HG02610 (cell line): ENCODE measurements around the gene EMB.
"Not testable (repeated sequence)": the region's sequence is repeated elsewhere in the genome, so short reads cannot be mapped to it uniquely, and the experiment has no call there.

ENCODE experiments used
- ATAC-seq: cut with Tn5 transposase; IDR thresholded peaks from one replicate; pipeline ENCODE4 v1.9.1; 2021; ENCODE audit warnings: mild to moderate bottlenecking, moderate library complexity; ENCODE audit not compliant: unreplicated experiment

The EMB gene

GRCh38 chr5:50423100-50423799 lies 17.8 kb downstream of the EMB start:
- not testable (repeated sequence) for ATAC-seq

- not testable (repeated sequence) for ATAC-seq
These were observed 19.7 kb downstream of the EMB start for GRCh38 chr5:50421184-50421950.

- ATAC-seq: no peak
These were observed 20.6 kb downstream of the EMB start for GRCh38 chr5:50420343-50420935.

GRCh38 chr5:50419656-50420055 lies 21.4 kb downstream of the EMB start:
- ATAC-seq: not testable (repeated sequence)

GRCh38 chr5:50416637-50417036 lies 24.5 kb downstream of the EMB start:
- not testable (repeated sequence) for ATAC-seq

DNA sequence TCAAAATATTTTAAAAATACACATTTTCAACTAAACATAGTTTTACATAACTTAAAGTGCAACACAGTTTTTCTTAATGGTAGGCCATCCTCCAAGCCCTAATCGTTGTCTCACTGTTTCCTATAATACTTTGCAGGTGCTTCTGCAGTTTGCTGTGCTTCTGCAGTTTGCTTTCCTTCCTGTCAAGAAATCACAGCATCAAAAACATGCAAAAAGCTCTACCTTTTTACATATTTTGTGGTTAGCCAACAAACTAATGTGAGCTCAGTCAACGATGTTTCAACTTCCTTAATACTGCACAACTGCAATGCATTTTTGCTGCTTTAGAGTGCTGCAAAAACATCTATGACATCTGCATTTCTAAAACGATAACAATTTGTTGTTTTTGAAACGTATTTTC lies 25.2 kb downstream of the EMB start:
- peak; percentile 94 for ATAC-seq

GRCh38 chr5:50410932-50411331 lies 30.2 kb downstream of the EMB start:
- not testable (repeated sequence) for ATAC-seq

GRCh38 chr5:50406877-50407276 lies 34.2 kb downstream of the EMB start:
- no peak for ATAC-seq

GRCh38 chr5:50401336-50401735 lies 39.8 kb downstream of the EMB start:
- ATAC-seq: no peak

DNA sequence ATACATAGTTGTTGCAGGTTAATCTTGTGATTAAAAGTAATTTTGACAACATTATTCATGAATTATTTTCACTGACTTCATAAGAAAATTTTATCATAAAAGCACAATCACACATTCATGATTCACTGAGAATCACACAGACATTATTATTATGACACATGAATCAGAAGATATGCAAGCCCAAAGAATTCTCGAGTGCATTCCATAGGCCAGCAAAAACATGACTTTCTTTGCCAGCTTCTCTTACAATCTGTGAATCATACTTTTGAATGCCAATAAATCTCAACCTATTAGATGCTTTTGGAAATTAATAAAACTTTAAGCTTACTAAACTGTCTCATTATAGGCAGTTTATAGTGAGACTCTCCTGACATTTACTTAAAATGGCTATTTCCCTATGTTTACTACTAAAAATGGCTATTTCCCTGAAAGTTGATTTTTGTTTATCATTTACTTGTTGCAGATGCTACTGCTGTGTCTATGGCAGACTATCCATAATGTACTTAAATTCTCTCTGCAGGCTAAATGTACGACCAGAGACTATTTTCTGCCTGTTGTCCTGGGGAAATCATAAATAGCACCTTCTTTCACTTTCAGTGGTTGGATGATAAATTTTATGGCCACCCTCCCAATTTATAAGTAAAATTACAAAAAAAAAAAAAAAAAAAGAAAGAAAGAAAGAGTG lies 47.0 kb downstream of the EMB start:
- ATAC-seq: not testable (repeated sequence)

GRCh38 chr5:50392289-50392688 lies 48.8 kb downstream of the EMB start:
- not testable (repeated sequence) for ATAC-seq

- not testable (repeated sequence) for ATAC-seq
These were observed 56.7 kb downstream of the EMB start for GRCh38 chr5:50384381-50384780.

GRCh38 chr5:50376696-50377095 lies 64.4 kb downstream of the EMB start:
- not testable (repeated sequence) for ATAC-seq

DNA sequence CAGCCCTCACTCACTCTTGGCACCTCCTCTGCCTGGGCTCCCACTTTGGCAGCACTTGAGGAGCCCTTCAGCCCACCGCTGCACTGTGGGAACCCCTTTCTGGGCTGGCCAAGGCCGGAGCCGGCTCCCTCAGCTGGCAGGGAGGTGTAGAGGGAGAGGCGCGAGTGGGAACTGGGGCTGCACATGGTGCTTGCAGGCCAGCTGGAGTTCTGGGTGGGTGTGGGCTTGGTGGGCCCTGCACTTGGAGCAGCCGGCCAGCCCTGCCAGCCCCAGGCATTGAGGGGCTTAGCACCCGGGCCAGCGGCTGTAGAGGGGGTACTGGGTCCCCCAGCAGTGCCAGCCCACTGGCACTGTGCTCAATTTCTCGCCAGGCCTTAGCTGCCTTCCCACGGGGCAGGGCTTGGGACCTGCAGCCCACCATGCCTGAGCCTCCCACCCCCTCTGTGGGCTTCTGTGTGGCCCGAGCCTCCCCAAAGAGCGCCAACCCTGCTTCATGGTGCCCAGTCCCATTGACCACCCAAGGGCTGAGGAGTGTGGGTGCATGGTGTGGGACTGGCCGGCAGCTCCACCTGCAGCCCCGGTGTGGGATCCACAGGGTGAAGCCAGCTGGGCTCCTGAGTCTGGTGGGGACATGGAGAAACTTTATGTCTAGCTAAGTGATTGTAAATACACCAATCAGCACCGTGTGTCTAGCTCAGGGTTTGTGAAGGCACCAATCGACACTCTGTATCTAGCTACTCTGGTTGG lies 71.6 kb downstream of the EMB start:
- ATAC-seq: not testable (repeated sequence)

DNA sequence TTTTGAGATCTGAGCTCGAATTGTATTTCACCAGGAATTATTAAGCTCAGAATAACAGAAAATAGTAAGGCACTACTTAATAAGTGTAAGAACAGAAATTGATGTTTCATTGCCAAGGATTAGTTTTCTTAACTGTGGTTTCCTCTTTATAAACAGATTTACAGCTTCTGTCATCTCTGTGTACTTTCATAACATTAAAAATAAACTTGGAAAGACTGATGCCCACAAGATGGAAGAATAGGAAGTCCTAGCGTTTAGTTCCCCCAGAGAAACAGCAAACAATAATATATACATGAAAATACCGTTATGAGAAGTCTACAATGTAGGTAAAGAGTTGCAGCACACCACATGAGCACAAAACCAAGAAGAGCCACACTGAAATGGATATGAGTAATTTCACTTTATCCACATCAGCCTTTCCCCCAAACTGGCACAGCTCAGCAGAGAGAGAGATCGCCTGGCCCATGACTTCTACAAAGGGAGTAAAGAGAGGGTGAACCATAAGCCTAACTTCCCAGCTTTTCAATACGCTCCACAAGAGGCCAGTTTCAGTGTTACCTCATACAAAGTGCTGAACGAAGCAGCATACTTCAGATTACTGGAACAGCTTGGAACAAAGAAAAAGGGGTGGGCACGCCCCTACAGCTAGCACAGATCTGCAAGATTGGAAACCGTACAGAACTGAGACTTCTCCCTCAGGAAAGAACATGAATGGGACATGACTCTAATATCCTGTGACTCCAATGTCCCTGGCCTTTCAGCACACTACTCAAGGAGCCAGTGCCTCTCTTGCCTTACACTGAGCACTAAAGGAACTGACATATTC lies 75.4 kb downstream of the EMB start:
- no peak for ATAC-seq

DNA sequence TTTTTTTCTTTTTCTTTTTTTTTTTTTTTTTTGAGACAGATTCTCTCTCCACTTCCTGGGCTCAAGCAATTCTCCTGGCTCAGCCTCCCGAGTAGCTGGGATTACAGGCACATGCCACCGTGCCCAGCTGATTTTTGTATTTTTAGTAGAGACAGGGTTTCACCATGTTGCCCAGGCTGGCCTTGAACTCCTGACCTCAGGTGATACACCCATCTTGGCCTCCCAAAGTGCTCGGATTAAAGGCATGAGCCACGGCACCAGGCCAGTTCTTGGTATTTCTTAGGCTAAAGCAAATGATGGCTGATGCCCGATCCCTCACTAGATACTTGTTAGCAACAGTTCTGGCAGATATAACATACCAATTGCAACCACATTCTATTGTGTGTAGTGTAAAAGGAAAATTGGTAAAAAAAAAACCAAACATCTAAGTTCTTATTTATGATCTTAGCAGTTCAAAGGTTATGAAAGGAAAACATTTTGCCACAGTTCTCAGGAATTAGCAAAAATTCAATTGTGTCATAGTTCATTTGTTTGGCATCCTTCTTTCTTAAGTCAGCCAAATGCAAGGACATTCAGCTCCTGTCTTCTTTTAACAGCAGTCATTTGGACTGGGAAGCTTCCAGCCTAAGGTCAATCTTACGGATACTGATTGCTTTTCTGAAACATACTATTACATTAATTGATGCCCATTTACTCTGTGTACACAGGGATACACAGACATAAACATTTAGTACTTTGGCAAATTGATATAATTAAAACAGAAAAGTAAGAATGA lies 76.4 kb downstream of the EMB start:
- ATAC-seq: not testable (repeated sequence)

DNA sequence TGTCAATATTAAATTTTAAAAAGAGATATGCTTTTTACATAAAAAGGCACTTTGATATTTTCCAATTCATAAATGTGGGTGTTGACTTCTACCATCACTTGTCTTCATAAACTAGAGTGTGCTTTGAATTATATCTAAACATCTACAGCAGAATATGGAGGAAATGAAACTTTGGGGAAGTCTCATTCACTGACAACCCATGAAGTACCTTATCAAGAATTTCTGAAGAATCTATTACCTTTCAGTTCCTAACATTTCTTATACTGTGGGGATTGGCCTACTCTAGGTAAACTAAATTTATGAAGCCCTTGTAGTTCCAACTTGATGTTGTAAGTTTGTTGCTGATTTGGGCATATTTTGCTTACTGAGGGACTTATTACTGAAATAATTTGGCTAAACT lies 81.9 kb downstream of the EMB start:
- no peak for ATAC-seq

GRCh38 chr5:50352382-50352781 lies 88.7 kb downstream of the EMB start:
- no peak for ATAC-seq
